ENCODE measurements around the gene NCLN. TPM values are rescaled to one million over a fixed set of nuclear protein-coding genes. Genes with fewer than 3 reads are reported as not detected.
A peak's percentile ranks its signal among the peaks of the same experiment; 100 is the strongest.

NCLN gene
- total and polyA plus RNA-seq, 9 of the 15 experiments (the other 6 are each of a cell fraction or from before 2014, with no cell fraction given) = 3.8 to 126 (median 39.6) TPM

GRCh38 chr19:3154957-3155736 lies 30.6 kb upstream of the NCLN start (continued):
- TF ChIP-seq, protein P1, sequence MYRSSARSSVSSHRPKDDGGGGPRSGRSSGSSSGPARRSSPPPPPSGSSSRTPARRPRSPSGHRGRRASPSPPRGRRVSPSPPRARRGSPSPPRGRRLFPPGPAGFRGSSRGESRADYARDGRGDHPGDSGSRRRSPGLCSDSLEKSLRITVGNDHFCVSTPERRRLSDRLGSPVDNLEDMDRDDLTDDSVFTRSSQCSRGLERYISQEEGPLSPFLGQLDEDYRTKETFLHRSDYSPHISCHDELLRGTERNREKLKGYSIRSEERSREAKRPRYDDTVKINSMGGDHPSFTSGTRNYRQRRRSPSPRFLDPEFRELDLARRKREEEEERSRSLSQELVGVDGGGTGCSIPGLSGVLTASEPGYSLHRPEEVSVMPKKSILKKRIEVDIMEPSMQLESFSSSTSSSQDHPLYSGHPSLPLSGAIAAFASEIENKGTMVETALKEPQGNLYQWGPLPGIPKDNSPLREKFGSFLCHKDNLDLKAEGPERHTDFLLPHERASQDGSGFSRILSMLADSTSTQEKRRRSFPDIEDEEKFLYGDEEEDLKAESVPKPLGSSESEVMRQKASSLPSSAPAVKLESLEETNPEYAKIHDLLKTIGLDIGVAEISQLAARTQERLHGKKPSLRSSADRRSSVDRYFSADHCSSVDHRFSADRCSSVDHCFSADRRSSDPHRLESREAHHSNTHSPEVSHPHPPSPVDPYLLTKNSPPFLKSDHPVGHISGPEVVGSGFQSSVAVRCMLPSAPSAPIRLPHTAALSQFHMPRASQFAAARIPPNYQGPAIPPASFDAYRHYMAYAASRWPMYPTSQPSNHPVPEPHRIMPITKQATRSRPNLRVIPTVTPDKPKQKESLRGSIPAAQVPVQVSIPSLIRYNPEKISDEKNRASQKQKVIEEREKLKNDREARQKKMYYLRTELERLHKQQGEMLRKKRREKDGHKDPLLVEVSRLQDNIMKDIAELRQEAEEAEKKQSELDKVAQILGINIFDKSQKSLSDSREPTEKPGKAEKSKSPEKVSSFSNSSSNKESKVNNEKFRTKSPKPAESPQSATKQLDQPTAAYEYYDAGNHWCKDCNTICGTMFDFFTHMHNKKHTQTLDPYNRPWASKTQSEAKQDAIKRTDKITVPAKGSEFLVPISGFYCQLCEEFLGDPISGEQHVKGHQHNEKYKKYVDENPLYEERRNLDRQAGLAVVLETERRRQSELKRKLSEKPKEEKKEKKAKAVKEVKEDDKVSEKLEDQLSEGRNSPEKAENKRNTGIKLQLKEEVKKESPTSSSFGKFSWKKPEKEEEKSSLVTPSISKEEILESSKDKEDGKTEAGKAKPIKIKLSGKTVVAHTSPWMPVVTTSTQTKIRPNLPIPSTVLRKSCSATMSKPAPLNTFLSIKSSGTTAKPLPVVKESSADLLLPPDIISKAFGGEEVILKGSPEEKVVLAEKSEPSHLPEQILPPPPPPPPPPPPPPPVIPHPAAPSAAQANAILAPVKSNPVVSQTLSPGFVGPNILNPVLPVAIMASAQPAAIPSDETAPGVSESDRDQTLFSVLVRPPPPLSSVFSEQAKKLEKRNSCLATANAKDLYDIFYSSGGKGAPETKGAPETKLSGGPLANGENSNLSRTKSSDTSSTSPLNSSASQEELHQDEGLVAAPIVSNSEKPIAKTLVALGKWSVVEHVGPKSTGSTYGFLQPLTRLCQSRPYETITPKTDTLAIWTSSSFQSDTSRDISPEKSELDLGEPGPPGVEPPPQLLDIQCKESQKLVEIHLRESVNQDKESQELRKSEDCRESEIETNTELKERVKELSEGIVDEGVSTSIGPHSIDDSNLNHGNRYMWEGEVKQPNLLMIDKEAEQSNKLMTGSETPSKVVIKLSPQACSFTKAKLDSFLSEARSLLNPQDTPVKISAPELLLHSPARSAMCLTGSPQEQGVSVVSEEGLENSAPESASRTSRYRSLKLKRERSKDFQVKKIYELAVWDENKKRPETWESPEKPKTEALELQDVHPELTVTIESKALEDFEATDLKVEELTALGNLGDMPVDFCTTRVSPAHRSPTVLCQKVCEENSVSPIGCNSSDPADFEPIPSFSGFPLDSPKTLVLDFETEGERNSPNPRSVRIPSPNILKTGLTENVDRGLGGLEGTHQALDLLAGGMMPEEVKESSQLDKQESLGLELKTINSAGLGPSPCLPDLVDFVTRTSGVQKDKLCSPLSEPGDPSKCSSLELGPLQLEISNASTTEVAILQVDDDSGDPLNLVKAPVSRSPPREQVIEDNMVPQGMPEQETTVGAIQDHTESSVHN (IDR thresholded peaks at IDR 0.05; ENCODE audit: borderline replicate concordance in 1 of 2, low read depth in 1 of 2) = peak in 1 of 2 experiments; percentile 80; a peak in 2 of 4 replicates
- TF ChIP-seq ZNF766 (CRISPR knock-in tag; conservative IDR thresholded peaks at IDR 0.05) = peak; percentile 78
- TF ChIP-seq NR4A1 (CRISPR knock-in tag; IDR thresholded peaks at IDR 0.05) = 0 out of 2 replicates have a peak, but pooled peaks have one; percentile 20
- TF ChIP-seq NR4A1 (tag; IDR thresholded peaks at IDR 0.05) = peak; percentile 43; the same call in 1 of the 2 replicates
- TF ChIP-seq OTX1 (CRISPR knock-in tag; IDR thresholded peaks at IDR 0.05) = peak; percentile 73; the same call in 1 of the 2 replicates
- TF ChIP-seq ESRRA (IDR thresholded peaks at IDR 0.05; ENCODE audit: borderline replicate concordance, low read depth) = peak; percentile 71
- no peak for TF ChIP-seq ZNF324 (CRISPR knock-in tag; IDR thresholded peaks at IDR 0.05)
- TF ChIP-seq TAF9B (IDR thresholded peaks at IDR 0.05; ENCODE audit: partially characterized antibody) = peak; percentile 89
- peak; percentile 83 for TF ChIP-seq EGR1 (conservative IDR thresholded peaks at IDR 0.05)
- TF ChIP-seq SRSF1 (IDR thresholded peaks at IDR 0.05; ENCODE audit: low read depth, low read length) = no peak
- peak; percentile 50; the same call in 1 of the 2 replicates for TF ChIP-seq FOXO4 (CRISPR knock-in tag; IDR thresholded peaks at IDR 0.05)
- no peak for TF ChIP-seq ZNF398 (CRISPR knock-in tag; IDR thresholded peaks at IDR 0.05)
- peak; percentile 99 for TF ChIP-seq RBM25 (IDR thresholded peaks at IDR 0.05; ENCODE audit: low read depth, low read length, severe bottlenecking)
- peak; percentile 100 for TF ChIP-seq BCOR (IDR thresholded peaks at IDR 0.05)
- peak; percentile 68 for TF ChIP-seq POLR2G (IDR thresholded peaks at IDR 0.05; ENCODE audit: low read depth, low read length)
- TF ChIP-seq MTA3 (IDR thresholded peaks at IDR 0.05; ENCODE audit: borderline replicate concordance) = peak; percentile 94
